Measurements from ENCODE around the gene ARVCF.

The ARVCF gene

DNA sequence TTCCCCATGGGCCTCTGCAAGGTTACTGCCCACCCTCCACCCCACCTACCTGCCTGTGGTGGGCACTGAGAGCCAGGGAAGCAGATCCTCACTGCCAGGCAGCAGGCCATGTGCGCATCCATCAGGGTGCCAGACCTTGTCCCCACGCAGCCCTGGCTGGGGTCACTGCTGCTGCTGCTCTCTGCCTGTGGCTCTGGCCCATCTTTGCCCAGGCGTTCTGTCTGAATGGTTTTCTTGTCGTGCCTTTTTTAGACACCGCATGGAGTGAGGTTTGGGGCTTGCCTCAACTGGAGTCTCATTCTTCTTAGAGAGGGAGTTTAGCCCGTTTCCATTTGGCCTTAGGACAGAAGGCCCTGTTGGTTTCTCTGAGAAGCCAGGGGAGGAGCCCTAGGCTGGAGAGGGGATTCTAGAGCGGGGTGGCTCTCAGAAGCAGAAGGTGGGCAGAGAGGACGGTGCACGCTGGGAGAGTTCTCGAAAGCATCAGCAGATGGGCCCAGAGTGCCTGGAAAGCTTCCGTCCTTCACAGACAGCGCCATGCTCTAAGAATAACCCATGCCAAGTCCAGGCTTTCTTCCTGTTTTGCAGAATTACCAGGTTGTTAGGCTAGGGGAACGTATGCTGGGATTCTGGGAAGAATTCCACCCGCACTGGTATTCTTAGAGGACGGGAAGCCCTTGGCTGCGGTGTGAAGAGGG lies 12.4 kb upstream of the ARVCF start:
- no peak for DNase-seq

DNA sequence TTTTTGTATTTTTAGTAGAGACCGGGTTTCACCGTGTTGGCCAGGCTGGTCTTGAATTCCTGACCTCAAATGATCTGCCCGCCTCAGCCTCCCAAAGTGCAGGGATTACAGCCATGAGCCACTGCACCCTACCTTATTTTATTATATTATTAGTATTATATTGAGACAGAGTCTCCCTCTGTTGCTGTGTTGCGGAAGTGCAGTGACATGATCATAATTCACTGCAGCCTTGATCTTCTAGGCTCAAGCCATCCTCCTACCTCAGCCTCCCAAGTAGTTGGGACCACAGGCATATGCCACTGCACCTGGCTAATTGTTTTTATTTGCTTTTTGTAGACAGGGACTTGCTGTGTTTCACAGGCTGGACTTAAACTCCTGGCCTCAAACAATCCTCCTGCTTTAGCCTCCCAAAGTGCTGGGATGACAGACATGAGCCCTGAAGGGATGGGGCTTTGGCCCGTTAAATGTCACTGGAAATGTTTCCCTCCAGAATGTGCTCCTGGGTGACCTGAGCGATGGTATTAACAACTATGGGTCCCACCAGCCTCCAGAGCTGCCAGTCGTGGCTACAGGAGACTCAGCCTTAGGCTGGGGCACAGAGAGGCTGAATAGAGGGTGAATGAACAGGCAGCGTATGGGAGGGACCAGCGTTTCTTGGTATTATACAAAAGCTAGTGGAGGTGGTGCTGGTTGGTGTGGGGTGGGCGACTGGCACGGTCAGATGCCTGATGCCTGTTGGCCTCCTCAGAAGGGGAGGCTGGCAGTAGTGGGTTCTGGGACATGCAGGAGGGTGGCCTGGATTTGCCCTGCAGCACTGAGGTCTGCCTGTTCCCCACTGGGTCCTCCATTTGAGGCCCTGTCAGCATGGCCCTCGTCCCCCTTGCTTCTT lies 11.6 kb upstream of the ARVCF start:
- no peak for DNase-seq

DNA sequence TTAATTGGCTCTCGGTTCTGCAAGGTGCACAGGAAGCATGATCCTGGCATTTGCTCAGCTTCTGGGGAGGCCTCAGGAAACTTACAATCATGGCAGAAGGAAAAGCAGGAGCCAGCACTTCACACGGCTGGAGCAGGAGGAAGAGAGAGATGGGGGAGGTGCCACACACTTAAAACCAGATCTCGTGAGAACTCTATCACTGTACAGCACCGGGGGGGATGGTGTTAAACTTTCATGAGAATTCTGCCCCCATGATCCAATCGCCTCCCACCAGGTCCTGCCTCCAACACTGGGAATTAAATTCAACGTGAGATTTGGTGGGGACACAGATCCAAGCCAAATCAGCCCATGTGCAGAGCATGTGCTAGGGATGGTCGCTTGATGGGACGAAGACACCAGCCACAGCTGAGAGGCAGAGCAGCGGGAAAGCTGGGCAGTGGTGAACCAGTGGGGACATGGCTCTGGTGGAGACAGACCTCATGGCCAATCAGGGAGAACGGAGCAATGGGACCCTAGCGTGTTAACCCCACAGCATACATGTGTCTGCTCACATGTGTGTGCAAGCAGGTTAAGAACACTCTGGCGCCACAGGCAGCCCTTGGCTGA lies 10.5 kb upstream of the ARVCF start:
- no peak for DNase-seq

DNA sequence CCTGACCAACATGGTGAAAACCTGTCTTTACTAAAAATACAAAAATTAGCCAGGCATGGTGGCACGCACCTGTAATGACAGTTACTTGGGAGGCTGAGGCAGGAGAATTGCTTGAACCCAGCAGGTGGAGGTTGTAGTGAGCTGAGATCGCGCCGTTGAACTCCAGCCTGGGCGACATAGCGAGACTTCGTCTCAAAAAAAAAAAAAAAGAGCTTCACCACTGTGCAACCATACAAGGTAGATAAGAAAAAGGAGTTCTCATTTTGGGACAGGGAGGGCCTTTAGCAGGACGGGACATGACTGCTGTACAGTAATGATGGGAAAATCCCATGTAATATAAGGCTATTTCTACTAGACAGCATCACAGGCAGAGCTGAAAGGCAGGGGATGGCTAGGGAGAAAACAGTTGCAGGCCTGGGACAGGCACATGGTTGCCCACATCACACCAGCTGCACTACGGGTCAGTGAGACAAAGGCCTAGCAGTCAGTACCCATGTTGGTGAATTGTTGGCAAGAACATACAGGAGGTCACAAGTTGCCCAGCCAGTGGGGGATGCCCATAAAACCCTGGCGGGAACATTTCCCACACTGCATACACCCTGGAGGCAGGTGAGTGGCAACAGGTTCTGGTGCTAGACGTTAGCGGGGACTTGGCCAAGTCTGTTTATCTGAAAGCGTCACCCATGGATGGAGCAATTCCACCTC lies 9.7 kb upstream of the ARVCF start:
- DNase-seq = no peak

DNA sequence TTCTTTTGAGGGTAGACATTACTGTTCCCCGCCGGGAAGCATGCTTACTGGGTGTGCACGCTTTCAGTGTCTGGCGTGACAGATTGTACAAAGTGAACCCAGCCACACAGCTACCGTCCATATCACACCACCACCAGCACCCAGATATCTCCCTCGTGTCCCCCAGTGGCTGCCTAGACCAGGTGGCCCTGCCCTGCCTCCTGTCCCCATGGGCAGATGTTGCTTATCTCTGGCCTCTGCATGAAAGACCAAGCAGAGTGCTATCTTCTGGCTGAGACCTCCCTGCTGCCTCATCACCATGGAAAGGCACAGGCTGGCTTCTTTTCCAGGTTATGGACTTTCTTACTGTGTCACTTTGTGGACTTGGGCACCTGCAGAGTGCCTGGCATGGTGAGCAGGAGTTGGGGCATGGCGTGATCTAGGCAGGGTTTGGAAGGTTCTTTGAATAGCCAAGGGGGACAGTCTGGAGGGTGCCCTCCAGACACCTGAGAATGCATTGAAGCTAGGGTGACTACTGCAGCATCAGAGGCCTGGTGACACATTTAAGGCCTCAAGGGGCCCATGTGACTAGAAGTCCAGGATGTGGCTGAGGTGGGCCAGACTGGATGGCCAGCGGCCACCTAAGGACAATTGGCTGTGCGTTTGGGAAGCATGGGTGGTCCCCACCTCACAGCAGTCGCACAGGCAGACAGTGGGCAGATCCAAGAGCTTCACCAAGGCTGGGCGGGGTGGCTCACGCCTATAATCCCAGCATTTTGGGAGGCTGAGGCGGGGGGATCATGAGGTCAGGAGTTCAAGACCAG lies 9.0 kb upstream of the ARVCF start:
- no peak for DNase-seq

DNA sequence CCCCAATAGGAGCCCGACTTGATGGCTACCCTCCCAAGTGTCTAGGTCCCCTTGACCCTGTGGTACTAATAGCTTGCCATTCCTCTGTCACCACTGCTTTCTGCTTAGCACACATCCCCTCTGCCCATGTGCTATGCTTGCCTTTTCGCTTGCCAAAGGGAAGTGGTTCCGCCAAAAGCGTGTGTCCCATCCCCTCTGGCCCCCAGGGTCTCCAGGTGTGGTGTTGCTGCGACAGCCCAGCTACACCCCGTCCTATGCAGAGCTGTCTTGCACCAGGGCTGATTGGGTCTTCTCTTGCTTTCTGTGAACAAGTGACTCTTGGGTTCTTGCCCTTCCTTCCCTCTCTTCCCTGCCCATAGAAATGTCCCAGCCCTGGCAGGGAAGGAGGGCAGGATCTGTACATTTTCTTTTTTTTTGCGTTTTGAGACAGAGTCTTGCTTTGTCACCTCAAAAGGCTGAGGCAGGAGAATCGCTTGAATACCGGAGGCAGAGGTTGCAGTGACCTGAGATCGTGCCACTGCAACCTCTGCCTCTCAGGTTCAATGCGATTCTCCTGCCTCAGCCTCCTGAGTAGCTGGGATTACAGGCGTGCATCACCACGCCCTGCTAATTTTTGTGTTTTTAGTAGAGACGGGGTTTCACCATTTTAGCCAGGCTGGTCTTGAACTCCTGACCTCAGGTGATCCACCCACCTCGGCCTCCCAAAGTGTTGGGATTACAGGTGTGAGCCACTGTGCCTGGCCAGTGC lies 8.2 kb upstream of the ARVCF start:
- no peak for DNase-seq

DNA sequence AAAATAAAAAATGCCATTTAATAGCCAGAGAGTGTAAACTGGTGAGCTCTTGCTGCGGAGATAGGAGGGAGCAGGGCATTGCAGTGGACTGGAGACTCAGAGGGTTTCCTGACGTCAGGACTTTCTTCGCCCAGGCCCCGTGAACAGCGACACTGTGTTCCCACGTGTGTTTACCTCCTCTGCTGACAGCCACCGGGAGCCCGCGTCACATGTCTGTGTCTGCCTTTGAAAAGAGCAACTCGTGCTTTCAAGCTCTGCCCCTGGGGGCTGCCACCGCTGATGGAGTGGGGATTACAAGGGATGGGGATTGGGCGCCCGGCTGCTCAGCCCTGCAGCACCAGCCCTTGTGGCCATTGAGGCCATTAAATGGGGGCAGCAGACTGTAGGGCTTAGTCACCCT lies 7.6 kb upstream of the ARVCF start:
- DNase-seq = no peak

DNA sequence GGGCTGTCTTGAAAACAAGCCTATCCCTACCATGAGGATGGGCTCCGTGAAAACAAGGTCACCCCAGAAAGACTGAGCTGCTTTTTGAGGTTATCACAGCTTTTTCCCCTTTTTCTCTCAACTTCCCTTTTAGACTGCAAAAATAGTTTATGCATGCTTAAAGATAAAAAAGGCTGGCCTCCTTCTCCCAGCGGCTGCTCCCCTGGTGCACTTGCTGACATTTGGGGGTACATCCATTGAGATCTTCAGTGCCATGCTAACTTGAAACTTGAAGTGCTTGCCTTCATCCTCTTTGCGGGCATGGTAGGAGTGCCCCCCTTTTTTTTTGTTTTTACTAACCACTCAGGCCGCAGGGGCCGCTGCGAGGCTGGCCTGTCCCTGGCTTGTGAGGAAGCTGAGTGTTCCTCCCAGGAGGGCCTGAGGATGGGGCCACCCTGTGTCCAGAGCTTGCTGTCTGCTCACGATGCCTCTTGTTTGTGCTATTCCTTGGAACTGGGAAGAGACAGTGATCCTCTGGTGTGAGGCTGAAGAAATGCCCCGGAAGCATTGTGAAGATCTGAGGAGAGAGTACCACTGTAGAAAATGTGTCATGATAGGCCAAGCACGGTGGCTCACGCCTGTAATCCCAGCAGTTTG lies 6.5 kb upstream of the ARVCF start:
- no peak for DNase-seq

DNA sequence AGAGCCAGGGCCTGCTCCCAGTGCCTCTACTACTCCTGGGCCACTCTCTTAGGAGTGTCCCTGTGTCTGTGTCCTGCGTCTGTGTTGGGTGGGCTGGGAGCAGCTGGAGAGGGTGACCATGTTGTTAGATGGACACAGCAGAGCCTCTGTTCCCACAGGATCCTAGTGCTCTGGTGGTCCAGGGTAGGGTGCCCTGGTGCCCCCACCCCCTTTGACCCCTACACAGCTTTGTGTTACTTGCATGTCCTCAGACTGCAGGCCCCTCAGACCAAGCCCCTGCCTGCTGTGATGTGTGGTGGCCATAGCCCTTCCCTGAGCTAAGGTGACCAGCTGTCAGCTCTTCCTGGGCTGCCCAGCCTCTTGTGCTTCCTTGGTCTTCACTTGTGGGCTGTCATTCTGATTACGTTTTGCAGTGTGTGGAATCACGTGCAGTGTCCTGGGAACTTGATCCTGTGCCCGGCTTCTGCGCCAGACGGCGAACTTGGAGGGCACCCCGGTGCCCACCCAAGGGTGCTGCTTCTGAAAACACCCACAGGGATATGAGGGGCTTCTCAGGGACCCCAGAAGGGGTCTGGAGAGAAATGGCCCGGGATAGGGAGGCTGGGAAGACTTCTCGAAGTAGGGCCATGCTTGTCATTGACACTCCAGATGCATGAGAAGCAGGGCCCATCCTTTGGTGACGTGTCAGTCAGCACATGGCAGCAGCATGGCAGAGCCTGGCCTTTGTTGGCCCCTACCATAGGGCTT lies 5.8 kb upstream of the ARVCF start:
- no peak for DNase-seq

DNA sequence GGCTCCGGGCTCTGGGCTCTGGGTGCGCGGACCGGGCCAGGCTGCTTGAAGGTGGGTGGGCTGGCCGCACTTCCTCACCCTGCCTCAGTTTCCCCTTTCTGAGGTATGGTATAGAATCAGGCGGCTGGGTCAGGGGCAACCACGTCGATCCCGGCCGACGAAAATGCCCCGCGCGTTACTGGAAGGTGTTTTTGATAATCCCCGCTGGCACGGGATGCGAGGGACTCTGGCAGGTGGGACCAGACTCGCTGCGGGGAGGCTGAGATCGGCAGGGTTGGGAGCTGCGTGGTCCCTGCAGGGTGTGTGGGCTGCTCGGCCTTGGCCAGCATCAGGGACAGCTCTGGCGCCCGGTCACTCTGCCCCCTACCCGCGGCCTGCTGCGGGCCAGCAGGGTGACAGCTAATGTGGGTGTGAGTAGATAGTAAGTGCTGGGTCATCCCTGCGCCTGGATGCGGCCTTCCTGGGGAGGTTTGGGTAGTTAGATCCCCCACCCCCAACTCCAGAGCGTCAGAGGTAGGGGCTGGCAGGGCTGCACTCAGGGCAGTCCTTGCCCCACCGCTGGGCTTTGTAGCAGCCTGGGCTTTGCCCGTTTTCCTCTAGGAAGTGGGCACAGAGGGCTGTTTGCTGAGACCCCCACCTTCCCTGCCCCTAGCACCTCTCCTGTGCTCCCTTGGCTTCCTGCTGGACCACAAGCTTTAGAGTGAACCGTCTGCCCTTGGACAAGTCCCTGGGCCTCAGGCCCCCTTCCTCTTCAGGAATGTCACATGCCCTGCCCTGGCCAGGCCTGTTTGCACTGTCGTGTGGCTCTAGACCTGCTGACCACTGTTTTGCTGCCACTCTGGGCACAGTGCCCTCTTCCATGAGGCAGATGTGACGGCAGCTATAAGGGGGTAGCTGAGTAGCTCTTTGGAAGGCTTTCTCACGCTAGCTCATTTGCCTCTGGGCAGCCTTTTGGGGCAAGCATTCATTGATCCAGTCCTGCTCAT lies 4.9 kb upstream of the ARVCF start:
- DNase-seq = no peak

DNA sequence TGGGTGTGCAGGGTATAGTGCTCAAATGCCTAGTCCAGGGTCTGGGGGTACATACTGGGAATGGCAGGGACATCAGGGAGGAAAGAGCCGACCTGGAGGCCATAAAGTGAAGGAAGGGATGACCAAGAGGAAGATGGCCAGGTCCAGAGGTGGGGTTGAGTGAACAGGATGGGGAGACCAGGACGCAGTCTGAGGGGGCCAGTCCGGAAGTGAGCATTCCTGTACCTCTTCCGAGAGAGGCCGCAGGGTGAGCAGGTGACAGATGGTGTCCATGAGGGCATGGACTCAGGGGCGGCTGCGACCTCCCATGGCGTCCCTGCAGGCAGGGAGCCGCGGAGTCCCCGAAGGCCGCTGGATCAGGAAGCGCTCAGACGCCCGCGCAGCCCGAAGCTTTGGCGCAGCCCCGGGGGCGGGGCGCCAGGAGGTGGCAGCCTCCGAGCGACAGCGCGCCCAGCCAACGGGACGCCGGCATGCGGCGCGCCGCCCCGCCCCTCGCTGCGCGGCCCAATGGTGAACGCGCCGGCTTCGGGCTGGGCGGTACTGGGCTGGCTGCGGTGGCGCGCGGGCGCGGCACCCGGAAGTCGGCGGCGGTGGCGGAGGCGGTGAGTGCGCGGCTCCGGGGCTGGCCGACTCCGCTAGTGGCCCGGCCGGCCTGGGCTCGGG lies 4.0 kb upstream of the ARVCF start, which contains the start of gene TANGO2:
TANGO2 (plus strand) TSS at position 578 of the 663 bp plus-strand sequence. CDS start 15,689 bp downstream, outside the sequence.
- peak; percentile 88 for DNase-seq

DNA sequence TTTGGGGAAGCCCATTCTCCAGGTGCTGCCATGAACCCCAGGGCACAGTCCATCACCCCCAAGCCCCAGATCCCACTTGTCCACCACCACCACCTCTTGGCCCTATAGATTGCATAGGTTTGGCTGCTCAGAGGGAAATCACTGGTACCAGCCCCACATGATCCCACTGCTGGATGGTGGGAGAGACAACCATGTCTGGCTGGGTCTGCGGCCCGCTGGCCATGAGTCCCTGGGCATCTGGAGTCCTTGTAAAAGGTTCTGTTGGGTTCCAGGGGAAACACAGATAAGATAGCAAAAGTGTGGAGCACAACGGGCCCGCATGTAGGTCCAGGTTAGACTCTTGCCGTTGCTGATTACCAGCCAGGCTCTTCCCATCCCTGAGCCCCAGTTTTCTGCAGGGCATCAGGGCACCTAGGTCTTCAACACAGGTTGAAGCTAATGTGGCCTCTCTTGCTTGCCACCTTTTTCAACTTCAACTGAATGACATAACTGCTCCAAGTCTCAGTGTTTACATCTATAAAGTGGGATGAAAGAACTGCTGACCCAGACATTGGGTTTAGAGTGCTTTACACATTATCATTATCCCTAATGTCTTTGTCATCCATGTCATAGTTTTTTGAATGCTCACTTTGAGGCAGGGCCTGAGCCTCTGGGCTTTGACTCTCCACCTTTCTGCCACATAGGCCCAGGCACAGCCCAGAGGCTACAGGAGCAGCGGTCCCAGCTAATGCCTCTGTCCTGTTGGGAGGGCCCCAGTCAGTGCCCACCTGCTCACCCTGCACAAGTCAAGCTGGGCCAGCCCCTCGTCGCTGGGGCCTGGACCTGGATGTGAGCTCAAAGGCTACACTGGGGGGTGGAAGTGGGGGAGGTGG lies 3.3 kb upstream of the ARVCF start:
- DNase-seq = no peak

DNA sequence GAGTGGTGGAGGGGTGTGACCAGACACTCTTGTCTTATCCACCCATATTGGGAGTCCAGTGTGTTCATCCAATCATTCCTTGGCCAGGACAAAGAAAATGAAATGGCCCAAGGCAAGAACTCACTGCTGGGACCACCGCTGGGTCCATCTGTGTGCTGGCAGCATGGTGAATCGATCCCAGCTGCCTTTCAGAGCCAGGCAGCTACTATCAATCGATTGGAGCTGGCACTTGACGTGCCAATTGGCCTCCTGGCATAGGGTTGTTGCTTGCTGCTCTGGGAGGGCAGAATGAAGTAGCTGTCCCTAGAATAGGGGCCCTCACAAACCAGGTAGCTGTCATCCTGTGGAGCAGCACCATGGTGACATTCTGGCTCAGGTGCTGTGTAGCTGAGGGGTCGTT lies 1.4 kb upstream of the ARVCF start:
- no peak for DNase-seq

DNA sequence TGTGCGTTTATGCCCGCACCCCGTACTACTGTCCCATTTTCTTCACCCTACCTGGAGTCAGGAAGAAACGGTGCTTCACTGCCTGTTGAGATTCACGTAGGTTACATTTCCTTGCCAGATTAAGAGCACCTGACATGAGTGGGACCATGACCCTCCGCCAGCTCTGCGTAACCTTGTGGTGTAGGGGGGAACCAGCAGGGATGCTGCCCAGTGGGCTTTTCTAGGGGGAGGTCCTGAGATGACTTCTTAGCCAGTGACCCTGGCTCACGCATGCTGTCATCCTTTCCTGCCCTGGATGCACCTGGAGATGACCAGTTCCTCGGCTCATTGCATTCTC lies 967 bp upstream of the ARVCF start:
- DNase-seq = no peak

DNA sequence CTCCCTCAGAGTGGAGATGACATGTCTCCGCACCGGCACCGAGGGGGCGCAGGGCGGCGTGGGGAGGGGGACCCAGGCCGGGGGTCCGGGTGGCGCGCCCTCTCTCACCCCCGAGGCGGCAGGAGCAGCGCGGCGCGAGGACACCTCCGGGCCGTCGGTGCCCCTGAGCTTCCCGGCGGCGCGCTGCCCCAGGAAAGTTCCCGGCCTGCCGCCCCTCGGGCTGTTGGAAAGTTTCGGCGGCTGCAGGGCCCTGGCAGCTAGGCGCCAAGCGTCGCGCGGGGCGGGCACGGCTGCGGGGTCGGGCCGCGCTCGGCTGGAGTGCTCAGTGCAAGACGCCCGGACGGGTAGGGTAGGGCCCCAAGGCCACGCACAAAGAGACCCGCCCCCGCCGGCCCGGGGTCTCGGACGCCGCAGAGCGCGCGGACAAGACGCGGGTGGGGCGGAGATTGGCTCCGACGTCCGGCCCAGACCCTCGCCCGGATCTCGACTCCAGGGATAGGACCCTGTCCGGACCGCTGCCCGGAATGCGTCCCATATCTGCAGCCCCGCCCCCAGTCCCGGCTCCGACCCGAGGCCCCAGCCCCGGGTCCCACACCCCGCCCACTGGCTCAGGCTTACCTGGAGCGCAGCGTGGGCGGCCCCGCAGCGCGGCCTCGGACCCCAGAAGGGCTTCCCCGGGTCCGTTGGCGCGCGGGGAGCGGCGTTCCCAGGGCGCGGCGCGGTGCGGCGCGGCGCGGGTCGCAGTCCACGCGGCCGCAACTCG lies 471 bp downstream of the ARVCF start:
- DNase-seq = peak; percentile 18

DNA sequence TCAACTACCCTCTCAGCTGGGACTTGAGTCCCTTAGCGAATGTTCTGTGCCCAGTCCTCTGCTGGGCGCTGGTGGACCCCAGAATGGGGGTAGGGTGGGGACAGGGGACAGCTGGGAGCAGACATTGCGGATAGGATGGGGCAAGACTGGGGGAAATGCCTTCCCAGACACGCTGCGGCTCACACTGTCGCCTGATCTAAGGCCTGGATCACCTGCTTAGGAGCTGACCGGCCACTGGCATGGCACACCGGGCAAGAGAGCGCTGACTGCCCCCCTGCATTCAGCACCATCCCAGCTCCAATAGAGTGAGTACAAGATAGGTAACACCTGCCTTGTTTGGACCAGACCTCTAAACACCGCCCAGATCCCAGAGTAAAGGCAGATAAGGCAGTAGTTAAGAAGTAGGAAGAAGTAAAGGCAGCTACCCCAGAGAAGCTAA lies 1.4 kb downstream of the ARVCF start:
- DNase-seq = no peak
